ENCODE measurements around the gene SCN9A.

- TF ChIP-seq CTCF (IDR thresholded peaks at IDR 0.05), result no peak
- no peak for TF ChIP-seq POLR2A (IDR thresholded peaks at IDR 0.05)
Measured at GRCh38 chr2:166170356-166170755, 205.4 kb downstream of the SCN9A start.

Data from lower leg skin (tissue), 3 donors.